ENCODE results near the gene PDZD4.

The PDZD4 gene

GRCh38 chrX:153851981-153852380 is 21.6 kb upstream of the PDZD4 start:
- no peaks in the 10 kb centered on the region for H3K36me3 ChIP-seq (ENCODE audit: insufficient read depth)
- H3K4me2 ChIP-seq, result no peak overlapping the region
- no peak overlapping the region for H3K9ac ChIP-seq
- no peaks in the 10 kb centered on the region for H3K4me1 ChIP-seq (ENCODE audit: low read depth, poor library complexity, severe bottlenecking)
- TF ChIP-seq, protein P1, sequence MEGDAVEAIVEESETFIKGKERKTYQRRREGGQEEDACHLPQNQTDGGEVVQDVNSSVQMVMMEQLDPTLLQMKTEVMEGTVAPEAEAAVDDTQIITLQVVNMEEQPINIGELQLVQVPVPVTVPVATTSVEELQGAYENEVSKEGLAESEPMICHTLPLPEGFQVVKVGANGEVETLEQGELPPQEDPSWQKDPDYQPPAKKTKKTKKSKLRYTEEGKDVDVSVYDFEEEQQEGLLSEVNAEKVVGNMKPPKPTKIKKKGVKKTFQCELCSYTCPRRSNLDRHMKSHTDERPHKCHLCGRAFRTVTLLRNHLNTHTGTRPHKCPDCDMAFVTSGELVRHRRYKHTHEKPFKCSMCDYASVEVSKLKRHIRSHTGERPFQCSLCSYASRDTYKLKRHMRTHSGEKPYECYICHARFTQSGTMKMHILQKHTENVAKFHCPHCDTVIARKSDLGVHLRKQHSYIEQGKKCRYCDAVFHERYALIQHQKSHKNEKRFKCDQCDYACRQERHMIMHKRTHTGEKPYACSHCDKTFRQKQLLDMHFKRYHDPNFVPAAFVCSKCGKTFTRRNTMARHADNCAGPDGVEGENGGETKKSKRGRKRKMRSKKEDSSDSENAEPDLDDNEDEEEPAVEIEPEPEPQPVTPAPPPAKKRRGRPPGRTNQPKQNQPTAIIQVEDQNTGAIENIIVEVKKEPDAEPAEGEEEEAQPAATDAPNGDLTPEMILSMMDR (conservative IDR thresholded peaks at IDR 0.05; ENCODE audit: low read depth, low read length), result no peak
- H3K27me3 ChIP-seq (ENCODE audit: insufficient read depth, low read depth), result peaks cover 22% of the 10 kb centered on the region; the same call in 1 of the 2 replicates
- no peak overlapping the region for H2AFZ ChIP-seq (ENCODE audit: low read depth)
- no peak overlapping the region for H3K27ac ChIP-seq
- H4K20me1 ChIP-seq (ENCODE audit: insufficient read depth), result no peaks in the 10 kb centered on the region
- no peak overlapping the region for H3K4me3 ChIP-seq (IDR thresholded peaks at IDR 0.05; ENCODE audit: insufficient read depth, low read depth, low read length)
- no peaks in the 10 kb centered on the region for H3K79me2 ChIP-seq (ENCODE audit: insufficient read depth, low read depth)

- no peak overlapping the region for H3K4me3 ChIP-seq (IDR thresholded peaks at IDR 0.05; ENCODE audit: insufficient read depth, low read depth, low read length)
- no peaks in the 10 kb centered on the region for H4K20me1 ChIP-seq (ENCODE audit: insufficient read depth)
- TF ChIP-seq, protein P1 (conservative IDR thresholded peaks at IDR 0.05; ENCODE audit: low read depth, low read length), result no peak
- no peaks in the 10 kb centered on the region for H3K79me2 ChIP-seq (ENCODE audit: insufficient read depth, low read depth)
- no peak overlapping the region for H3K9ac ChIP-seq
- peaks cover 18% of the 10 kb centered on the region; the same call in 1 of the 2 replicates for H3K27me3 ChIP-seq (ENCODE audit: insufficient read depth, low read depth)
- H3K4me1 ChIP-seq (ENCODE audit: low read depth, poor library complexity, severe bottlenecking), result no peaks in the 10 kb centered on the region
- H3K27ac ChIP-seq, result no peak overlapping the region
- H2AFZ ChIP-seq (ENCODE audit: low read depth), result no peak overlapping the region
- H3K36me3 ChIP-seq (ENCODE audit: insufficient read depth), result no peaks in the 10 kb centered on the region
- H3K4me2 ChIP-seq, result no peak overlapping the region
Observed at GRCh38 chrX:153848325-153848724, 18.0 kb upstream of the PDZD4 start.

DNA sequence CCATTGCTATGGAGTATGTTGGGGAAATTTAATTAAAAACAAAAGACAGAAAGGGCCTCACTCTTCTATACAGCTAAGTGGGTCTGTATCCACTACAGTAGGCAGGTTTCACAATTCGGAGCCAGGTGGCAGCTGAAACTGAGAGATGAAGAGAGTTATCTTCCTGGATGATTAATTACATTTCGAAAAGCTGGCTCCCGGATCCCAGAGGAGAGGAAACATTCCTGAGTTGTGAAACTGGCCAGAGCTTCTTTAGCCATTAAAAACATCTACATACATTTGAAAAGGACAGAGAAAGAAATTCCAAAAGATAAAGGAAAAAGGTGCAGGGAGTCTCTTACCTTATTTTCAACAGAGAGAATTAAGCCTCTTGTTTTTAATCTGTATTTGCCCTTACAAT is 15.5 kb upstream of the PDZD4 start:
- no peak overlapping the region for H3K4me2 ChIP-seq
- H3K36me3 ChIP-seq (ENCODE audit: insufficient read depth), result no peaks in the 10 kb centered on the region
- no peak overlapping the region for H2AFZ ChIP-seq (ENCODE audit: low read depth)
- H3K4me3 ChIP-seq (IDR thresholded peaks at IDR 0.05; ENCODE audit: insufficient read depth, low read depth, low read length), result no peak overlapping the region
- H3K4me1 ChIP-seq (ENCODE audit: low read depth, poor library complexity, severe bottlenecking), result no peaks in the 10 kb centered on the region
- H3K9ac ChIP-seq, result no peak overlapping the region
- H3K79me2 ChIP-seq (ENCODE audit: insufficient read depth, low read depth), result no peaks in the 10 kb centered on the region
- no peak overlapping the region for H3K27ac ChIP-seq
- TF ChIP-seq, protein P1 (conservative IDR thresholded peaks at IDR 0.05; ENCODE audit: low read depth, low read length), result no peak
- no peaks in the 10 kb centered on the region for H4K20me1 ChIP-seq (ENCODE audit: insufficient read depth)
- peaks cover 18% of the 10 kb centered on the region; the same call in 1 of the 2 replicates for H3K27me3 ChIP-seq (ENCODE audit: insufficient read depth, low read depth)

GRCh38 chrX:153845195-153845594 is 14.9 kb upstream of the PDZD4 start:
- H3K4me1 ChIP-seq (ENCODE audit: low read depth, poor library complexity, severe bottlenecking), result no peaks in the 10 kb centered on the region
- H3K36me3 ChIP-seq (ENCODE audit: insufficient read depth), result no peaks in the 10 kb centered on the region
- TF ChIP-seq, protein P1 (conservative IDR thresholded peaks at IDR 0.05; ENCODE audit: low read depth, low read length), result no peak
- no peaks in the 10 kb centered on the region for H4K20me1 ChIP-seq (ENCODE audit: insufficient read depth)
- no peak overlapping the region for H3K9ac ChIP-seq
- H3K27me3 ChIP-seq (ENCODE audit: insufficient read depth, low read depth), result peaks cover 16% of the 10 kb centered on the region; the same call in 1 of the 2 replicates
- H3K79me2 ChIP-seq (ENCODE audit: insufficient read depth, low read depth), result no peaks in the 10 kb centered on the region
- no peak overlapping the region for H3K4me2 ChIP-seq
- H3K27ac ChIP-seq, result no peak overlapping the region
- no peak overlapping the region for H2AFZ ChIP-seq (ENCODE audit: low read depth)
- H3K4me3 ChIP-seq (IDR thresholded peaks at IDR 0.05; ENCODE audit: insufficient read depth, low read depth, low read length), result no peak overlapping the region

All from KMS-11 (cell line).